Peyer's patch (tissue), 4 donors: ENCODE data around the gene PRKD1. TPM values are rescaled to one million over a fixed set of nuclear protein-coding genes. Genes with fewer than 3 reads are reported as not detected.

Experiments
- DNase-seq, 3 donors: peaks; one replicate each; pipeline ENCODE4 v3.0.0-alpha.2; 2017 to 2019
- H3K27ac ChIP-seq, 4 donors: fragments of 200-600 bp; sonication (generic); one replicate each; pipeline ENCODE4 v1.5.1; 2016 to 2019
- H3K27me3 ChIP-seq, 2 donors: fragments of 200-600 bp; sonication (generic); one replicate each; pipeline ENCODE4 v1.5.1; 2019
- H3K36me3 ChIP-seq, 3 donors: fragments of 200-600 bp; sonication (generic); one replicate each; pipeline ENCODE4 v1.5.1; 2016 to 2019
- H3K4me1 ChIP-seq, 4 donors: fragments of 200-600 bp; sonication (generic); one replicate each; pipeline ENCODE4 v1.5.1; 2016 to 2019
- H3K4me3 ChIP-seq, 4 donors: fragments of 200-600 bp; sonication (generic); 1 replicate in 3 of 4; 2 replicates in 1 of 4; pipeline ENCODE4 v1.5.1; 2016 to 2019; ENCODE audit warnings: mild to moderate bottlenecking in 1 of 4
- H3K9me3 ChIP-seq, 4 donors: fragments of 200-600 bp; sonication (generic); one replicate each; pipeline ENCODE4 v1.5.1; 2016 to 2019; ENCODE audit warnings: mild to moderate bottlenecking in 1 of 4
- CTCF ChIP-seq, 6 experiments: fragments of 450-650 bp in 4 of 6; fragments of 200-600 bp in 2 of 6; sonication (generic) in 1 of 6; IDR thresholded peaks; one replicate each; pipeline ENCODE4 v1.5.1; 2017 to 2019; ENCODE audit warnings: antibody characterized with exemption in 6 of 6, mild to moderate bottlenecking in 3 of 6, moderate library complexity in 1 of 6
- POLR2A ChIP-seq, 2 donors: fragments of 450-650 bp; IDR thresholded peaks; one replicate each; pipeline ENCODE4 v1.5.1; 2017; ENCODE audit warnings: antibody characterized with exemption in 2 of 2, mild to moderate bottlenecking in 2 of 2, moderate library complexity in 2 of 2
- total RNA-seq, 4 donors: library from RNA; depleted of rRNA; stranded (reverse); fragments of >200 nt; gene quantifications; one replicate each; pipeline ENCODE4 v1.1.0, GENCODE V29; 2016

PRKD1 gene
- total RNA-seq, 4 donors from 2014 or later, result 0.88 to 5.0 (median 3.6) TPM

- Histone ChIP-seq H3K4me3 (no peak overlapping the region), H3K36me3 (no peaks in the 10 kb centered on the region), H3K27ac (no peak overlapping the region), H3K9me3 (no peaks in the 10 kb centered on the region), H3K4me1 (no peaks in the 10 kb centered on the region), H3K27me3 (no peaks in the 10 kb centered on the region)
- no peak for TF ChIP-seq CTCF (IDR thresholded peaks at IDR 0.05)
- TF ChIP-seq POLR2A (IDR thresholded peaks at IDR 0.05), result no peak
- DNase-seq, result no peak
Observed at GRCh38 chr14:29717901-29718300, 209.7 kb downstream of the PRKD1 start.

GRCh38 chr14:29716150-29716549 is 211.5 kb downstream of the PRKD1 start:
- no peak for DNase-seq
- H3K9me3 ChIP-seq, result no peaks in the 10 kb centered on the region
- no peak overlapping the region for H3K27ac ChIP-seq
- no peaks in the 10 kb centered on the region for H3K27me3 ChIP-seq
- H3K4me1 ChIP-seq, result no peaks in the 10 kb centered on the region
- H3K36me3 ChIP-seq, result no peaks in the 10 kb centered on the region
- TF ChIP-seq POLR2A (IDR thresholded peaks at IDR 0.05) (no peak), CTCF (IDR thresholded peaks at IDR 0.05) (no peak)
- no peak overlapping the region for H3K4me3 ChIP-seq

GRCh38 chr14:29712601-29713000 is 215.0 kb downstream of the PRKD1 start:
- H3K4me1 ChIP-seq, result no peaks in the 10 kb centered on the region
- no peaks in the 10 kb centered on the region for H3K36me3 ChIP-seq
- no peaks in the 10 kb centered on the region for H3K27me3 ChIP-seq
- TF ChIP-seq POLR2A (IDR thresholded peaks at IDR 0.05) (no peak), CTCF (IDR thresholded peaks at IDR 0.05) (no peak)
- H3K9me3 ChIP-seq, result no peaks in the 10 kb centered on the region
- no peak overlapping the region for H3K27ac ChIP-seq
- DNase-seq, result no peak
- H3K4me3 ChIP-seq, result no peak overlapping the region

- Histone ChIP-seq H3K27ac (no peak overlapping the region), H3K36me3 (no peaks in the 10 kb centered on the region), H3K4me1 (no peaks in the 10 kb centered on the region), H3K4me3 (no peak overlapping the region), H3K9me3 (no peaks in the 10 kb centered on the region), H3K27me3 (no peaks in the 10 kb centered on the region)
- no peak for DNase-seq
- TF ChIP-seq CTCF (IDR thresholded peaks at IDR 0.05) (no peak), POLR2A (IDR thresholded peaks at IDR 0.05) (no peak)
Observed at GRCh38 chr14:29710015-29710414, 217.6 kb downstream of the PRKD1 start.

GRCh38 chr14:29709490-29709889 is 218.2 kb downstream of the PRKD1 start:
- H3K4me1 ChIP-seq, result no peaks in the 10 kb centered on the region
- H3K4me3 ChIP-seq, result no peak overlapping the region
- no peaks in the 10 kb centered on the region for H3K27me3 ChIP-seq
- H3K36me3 ChIP-seq, result no peaks in the 10 kb centered on the region
- no peaks in the 10 kb centered on the region for H3K9me3 ChIP-seq
- TF ChIP-seq CTCF (IDR thresholded peaks at IDR 0.05) (no peak), POLR2A (IDR thresholded peaks at IDR 0.05) (no peak)
- DNase-seq, result no peak
- H3K27ac ChIP-seq, result no peak overlapping the region

- Histone ChIP-seq H3K9me3 (no peaks in the 10 kb centered on the region), H3K36me3 (no peaks in the 10 kb centered on the region), H3K4me1 (no peaks in the 10 kb centered on the region), H3K27me3 (no peaks in the 10 kb centered on the region), H3K27ac (no peak overlapping the region), H3K4me3 (no peak overlapping the region)
- DNase-seq, result no peak
- TF ChIP-seq CTCF (IDR thresholded peaks at IDR 0.05) (no peak), POLR2A (IDR thresholded peaks at IDR 0.05) (no peak)
Observed at GRCh38 chr14:29706700-29707099, 220.9 kb downstream of the PRKD1 start.
